Trophoblast cell (in vitro differentiated cells and primary cell): ENCODE measurements around the gene MEX3A.
A peak's percentile ranks its signal among the peaks of the same experiment; 100 is the strongest.

Experiments used
- DNase-seq, 2 donors: peaks; one replicate each; pipeline ENCODE4 v3.0.0-alpha.2; 2016
- H2AFZ ChIP-seq: 2 replicates; pipeline ENCODE4 v1.6.1; 2013; ENCODE audit warnings: low read length, moderate library complexity, mild to moderate bottlenecking; ENCODE audit not compliant: insufficient read depth, poor library complexity
- H2AK5ac ChIP-seq: 2 replicates; pipeline ENCODE4 v1.6.1; 2013; ENCODE audit warnings: mild to moderate bottlenecking, low read length
- H2BK120ac ChIP-seq: 2 replicates; pipeline ENCODE4 v1.6.1; 2013; ENCODE audit warnings: low read length, mild to moderate bottlenecking, moderate library complexity; ENCODE audit not compliant: insufficient read depth, poor library complexity
- H2BK12ac ChIP-seq: 2 replicates; pipeline ENCODE4 v1.6.1; 2013; ENCODE audit warnings: mild to moderate bottlenecking, low read length, moderate library complexity
- H2BK5ac ChIP-seq: 2 replicates; pipeline ENCODE4 v1.6.1; 2013; ENCODE audit warnings: low read length, low read depth, moderate library complexity, mild to moderate bottlenecking; ENCODE audit not compliant: poor library complexity
- H3K14ac ChIP-seq: 2 replicates; pipeline ENCODE4 v1.6.1; 2013; ENCODE audit warnings: mild to moderate bottlenecking, low read length
- H3K18ac ChIP-seq: 2 replicates; pipeline ENCODE4 v1.6.1; 2013; ENCODE audit warnings: mild to moderate bottlenecking, low read length
- H3K23ac ChIP-seq: 2 replicates; pipeline ENCODE4 v1.6.1; 2013; ENCODE audit warnings: low read length
- H3K27ac ChIP-seq: 2 replicates; pipeline ENCODE4 v1.5.1; 2013; ENCODE audit warnings: low read depth, mild to moderate bottlenecking, inconsistent platforms, low read length, moderate library complexity
- H3K27me3 ChIP-seq: 2 replicates; pipeline ENCODE4 v1.6.1; 2013; ENCODE audit warnings: inconsistent platforms, mild to moderate bottlenecking, low read length, moderate library complexity; ENCODE audit not compliant: insufficient read depth
- H3K36me3 ChIP-seq, 2 experiments: 1 replicate in 1 of 2; 2 replicates in 1 of 2; pipeline ENCODE4 v1.6.1; 2013; ENCODE audit warnings: low read length in 2 of 2, mild to moderate bottlenecking in 2 of 2, moderate library complexity in 1 of 2; ENCODE audit not compliant: insufficient read depth in 2 of 2, control insufficient read depth in 1 of 2
- H3K4ac ChIP-seq: 2 replicates; pipeline ENCODE4 v1.6.1; 2013; ENCODE audit warnings: low read depth, mild to moderate bottlenecking, low read length, moderate library complexity
- H3K4me1 ChIP-seq, 2 experiments: 1 replicate in 1 of 2; 2 replicates in 1 of 2; pipeline ENCODE4 v1.6.1; 2013; ENCODE audit warnings: low read length in 2 of 2, mild to moderate bottlenecking in 2 of 2, moderate library complexity in 1 of 2; ENCODE audit not compliant: insufficient read depth in 2 of 2, control insufficient read depth in 1 of 2
- H3K4me2 ChIP-seq: 2 replicates; pipeline ENCODE4 v1.6.1; 2013; ENCODE audit warnings: inconsistent platforms, mild to moderate bottlenecking, low read length, moderate library complexity
- H3K4me3 ChIP-seq: 2 replicates; pipeline ENCODE4 v1.5.1; 2013; ENCODE audit warnings: mild to moderate bottlenecking, low read depth, low read length, inconsistent platforms
- H3K79me1 ChIP-seq: one replicate; pipeline ENCODE4 v1.6.1; 2013; ENCODE audit warnings: low read length
- H3K79me2 ChIP-seq: 2 replicates; pipeline ENCODE4 v1.6.1; 2013; ENCODE audit warnings: low read length, mild to moderate bottlenecking; ENCODE audit not compliant: control insufficient read depth, insufficient read depth, poor library complexity
- H3K9ac ChIP-seq: 2 replicates; pipeline ENCODE4 v1.6.1; 2013; ENCODE audit warnings: mild to moderate bottlenecking, low read length
- H3K9me3 ChIP-seq: 2 replicates; pipeline ENCODE4 v1.6.1; 2013; ENCODE audit warnings: low read depth, mild to moderate bottlenecking, control low read depth, inconsistent platforms, low read length; ENCODE audit not compliant: insufficient read depth
- H4K12ac ChIP-seq: 2 replicates; pipeline ENCODE4 v1.6.1; 2013; ENCODE audit warnings: low read depth, mild to moderate bottlenecking, low read length, moderate library complexity
- H4K8ac ChIP-seq: 2 replicates; pipeline ENCODE4 v1.6.1; 2013; ENCODE audit warnings: low read depth, mild to moderate bottlenecking, low read length, moderate library complexity
- H4K91ac ChIP-seq: one replicate; pipeline ENCODE4 v1.6.1; 2013; ENCODE audit warnings: low read depth, mild to moderate bottlenecking, low read length, moderate library complexity
- WGBS: extraction: QIAGEN DNeasy Blood & Tissue Kit; methylation state at CpG from one replicate; pipeline ENCODE4 v1.1.7; 2013; ENCODE audit warnings: missing lambda C conversion rate; ENCODE audit not compliant: insufficient read length, insufficient coverage; ENCODE audit errors: extremely low coverage; 5-methylcytosine and 5-hydroxymethylcytosine counted together

The MEX3A gene

GRCh38 chr1:156052862-156053767 lies 29.1 kb downstream of the MEX3A start:
- H2AFZ ChIP-seq, result peak overlapping the region; percentile 58

GRCh38 chr1:156051011-156051725 lies 31.1 kb downstream of the MEX3A start:
- H3K4me1 ChIP-seq, result peaks cover 4 to 5% of the 10 kb centered on the region in 2 experiments
- H3K9ac ChIP-seq, result no peak overlapping the region
- H3K27me3 ChIP-seq, result no peaks in the 10 kb centered on the region
- DNase-seq, result no peak
- no peak overlapping the region for H2BK5ac ChIP-seq
- peaks cover 13% of the 10 kb centered on the region for H3K79me2 ChIP-seq
- no CpG with 5 or more reads among the region's 7 CpGs for WGBS
- no peak overlapping the region for H3K4me2 ChIP-seq
- H4K12ac ChIP-seq, result no peak overlapping the region
- no peak overlapping the region for H3K23ac ChIP-seq
- H2BK12ac ChIP-seq, result no peak overlapping the region
- H3K9me3 ChIP-seq, result no peaks in the 10 kb centered on the region
- H2AK5ac ChIP-seq, result no peak overlapping the region
- H3K4ac ChIP-seq, result no peak overlapping the region
- no peak overlapping the region for H4K91ac ChIP-seq
- no peak overlapping the region for H2AFZ ChIP-seq
- H3K14ac ChIP-seq, result no peak overlapping the region
- H3K18ac ChIP-seq, result no peak overlapping the region
- H3K79me1 ChIP-seq, result peaks cover 18% of the 10 kb centered on the region
- H2BK120ac ChIP-seq, result no peak overlapping the region
- H3K4me3 ChIP-seq, result no peak overlapping the region
- peaks cover 19 to 28% of the 10 kb centered on the region in 2 experiments for H3K36me3 ChIP-seq
- no peak overlapping the region for H4K8ac ChIP-seq
- H3K27ac ChIP-seq, result no peak overlapping the region

More at GRCh38 chr1:156052862-156053767, 29.1 kb downstream of the MEX3A start:
- peaks cover 18% of the 10 kb centered on the region for H3K79me1 ChIP-seq
- H3K23ac ChIP-seq, result no peak overlapping the region
- H3K14ac ChIP-seq, result peak overlapping the region; percentile 65
- WGBS, result no CpG with 5 or more reads among the region's 63 CpGs
- H4K8ac ChIP-seq, result peak overlapping the region; percentile 1
- H4K91ac ChIP-seq, result peak overlapping the region; percentile 89
- H2BK12ac ChIP-seq, result no peak overlapping the region
- peak overlapping the region; percentile 28 for H2BK5ac ChIP-seq
- peak overlapping the region; percentile 83 for H3K4me3 ChIP-seq
- H3K27ac ChIP-seq, result peak overlapping the region; percentile 63
- no peak overlapping the region for H2BK120ac ChIP-seq
- H3K4ac ChIP-seq, result peak overlapping the region; percentile 35
- peaks cover 13% of the 10 kb centered on the region for H3K79me2 ChIP-seq
- peaks cover 20 to 25% of the 10 kb centered on the region in 2 experiments for H3K36me3 ChIP-seq
- peak; percentile 46 to 77 for DNase-seq
- no peak overlapping the region for H2AK5ac ChIP-seq
- H3K4me1 ChIP-seq, result peaks cover 4 to 5% of the 10 kb centered on the region in 2 experiments
- peak overlapping the region; percentile 75 for H3K9ac ChIP-seq
- H3K4me2 ChIP-seq, result peak overlapping the region; percentile 85
- H4K12ac ChIP-seq, result no peak overlapping the region
- peak overlapping the region; percentile 10 for H3K18ac ChIP-seq
- H3K27me3 ChIP-seq, result no peaks in the 10 kb centered on the region
- no peaks in the 10 kb centered on the region for H3K9me3 ChIP-seq

DNA sequence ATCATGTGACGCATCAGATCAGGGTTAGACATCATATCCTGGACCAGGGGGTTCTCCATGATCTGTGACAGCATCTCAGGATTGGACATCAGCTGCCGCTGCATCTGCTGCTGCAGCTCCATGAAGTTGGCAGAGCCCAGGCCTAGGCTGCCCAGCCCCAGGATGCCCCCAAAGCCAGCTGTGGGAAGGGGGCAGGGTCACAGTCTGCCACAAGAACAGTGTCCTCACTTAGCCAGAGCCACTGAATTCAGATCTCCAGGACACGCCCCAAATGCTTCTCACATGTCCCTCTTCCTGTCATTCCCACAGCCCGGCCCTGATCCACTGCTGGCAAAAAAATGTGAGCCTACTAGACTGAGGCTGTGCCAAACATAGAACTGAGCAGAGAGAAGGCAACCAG lies 31.9 kb downstream of the MEX3A start:
- Histone ChIP-seq H3K79me2 (peaks cover 13% of the 10 kb centered on the region), H3K4me3 (no peak overlapping the region), H2BK5ac (no peak overlapping the region), H2BK12ac (no peak overlapping the region), H3K4ac (no peak overlapping the region), H3K4me2 (no peak overlapping the region), H2AFZ (no peak overlapping the region), H3K9ac (no peak overlapping the region), H3K27ac (no peak overlapping the region), H3K27me3 (no peaks in the 10 kb centered on the region), H3K23ac (no peak overlapping the region), H3K18ac (no peak overlapping the region), H3K36me3 (peaks cover 19 to 28% of the 10 kb centered on the region in 2 experiments), H4K12ac (no peak overlapping the region), H3K14ac (no peak overlapping the region), H2BK120ac (no peak overlapping the region), H3K79me1 (peaks cover 17% of the 10 kb centered on the region), H4K91ac (no peak overlapping the region), H3K4me1 (peaks cover 2 to 4% of the 10 kb centered on the region in 2 experiments), H3K9me3 (no peaks in the 10 kb centered on the region), H2AK5ac (no peak overlapping the region), H4K8ac (no peak overlapping the region)
- DNase-seq, result peak in 1 of 2 donors; percentile 43
- WGBS, result no CpG with 5 or more reads among the region's 4 CpGs

DNA sequence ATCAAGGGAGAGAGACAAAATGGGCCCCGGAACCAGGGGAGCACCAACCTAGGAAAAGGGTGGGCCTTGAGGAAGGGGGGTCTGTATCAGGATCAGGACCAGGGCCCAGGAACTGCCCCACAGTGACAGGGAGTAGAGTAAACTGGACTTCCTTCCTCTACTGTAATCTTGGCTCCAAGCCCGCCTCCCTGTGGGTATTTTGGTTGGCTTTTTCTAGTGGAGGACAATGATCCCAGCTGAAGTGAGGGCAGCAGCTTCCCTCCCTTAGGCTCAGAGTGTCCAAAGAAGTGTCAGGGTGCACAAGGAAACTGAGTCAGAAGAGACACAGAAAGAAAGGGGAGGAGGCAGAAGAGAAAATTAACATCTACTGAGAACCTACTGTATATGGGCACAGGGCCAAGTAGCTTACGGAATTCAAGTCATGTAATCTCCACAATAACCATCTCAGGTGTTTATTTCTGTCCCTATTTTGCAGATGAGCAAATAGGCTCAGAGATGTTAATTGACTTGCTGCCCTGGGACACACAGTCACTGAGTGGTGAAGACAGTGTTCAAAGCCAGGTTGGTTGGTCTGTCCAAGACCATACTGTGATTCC lies 33.5 kb downstream of the MEX3A start:
- H2BK12ac ChIP-seq, result no peak overlapping the region
- no peak overlapping the region for H3K14ac ChIP-seq
- WGBS, result no CpG with 5 or more reads among the region's 3 CpGs
- H3K79me1 ChIP-seq, result peaks cover 4% of the 10 kb centered on the region
- no peak overlapping the region for H2BK5ac ChIP-seq
- no peak for DNase-seq
- no peak overlapping the region for H2BK120ac ChIP-seq
- no peak overlapping the region for H3K4me3 ChIP-seq
- no peak overlapping the region for H3K27ac ChIP-seq
- H4K8ac ChIP-seq, result no peak overlapping the region
- H3K9ac ChIP-seq, result no peak overlapping the region
- no peak overlapping the region for H3K18ac ChIP-seq
- no peak overlapping the region for H3K23ac ChIP-seq
- H3K4ac ChIP-seq, result no peak overlapping the region
- no peaks in the 10 kb centered on the region for H3K27me3 ChIP-seq
- no peak overlapping the region for H2AFZ ChIP-seq
- no peak overlapping the region for H4K91ac ChIP-seq
- no peak overlapping the region for H3K4me2 ChIP-seq
- no peaks in the 10 kb centered on the region for H3K9me3 ChIP-seq
- H3K79me2 ChIP-seq, result peaks cover 2% of the 10 kb centered on the region
- H3K4me1 ChIP-seq, result peaks cover 0 to 2% of the 10 kb centered on the region in 2 experiments
- H2AK5ac ChIP-seq, result no peak overlapping the region
- no peak overlapping the region for H4K12ac ChIP-seq
- H3K36me3 ChIP-seq, result peaks cover 22 to 31% of the 10 kb centered on the region in 2 experiments
